Measurements from ENCODE around the gene S100A10. TPM values are rescaled to one million over a fixed set of nuclear protein-coding genes. Genes with fewer than 3 reads are reported as not detected.
A peak's percentile ranks its signal among the peaks of the same experiment; 100 is the strongest.

The S100A10 gene
- total and polyA plus RNA-seq, 2 experiments from 2014 or later: 408 to 3,367 TPM

DNA sequence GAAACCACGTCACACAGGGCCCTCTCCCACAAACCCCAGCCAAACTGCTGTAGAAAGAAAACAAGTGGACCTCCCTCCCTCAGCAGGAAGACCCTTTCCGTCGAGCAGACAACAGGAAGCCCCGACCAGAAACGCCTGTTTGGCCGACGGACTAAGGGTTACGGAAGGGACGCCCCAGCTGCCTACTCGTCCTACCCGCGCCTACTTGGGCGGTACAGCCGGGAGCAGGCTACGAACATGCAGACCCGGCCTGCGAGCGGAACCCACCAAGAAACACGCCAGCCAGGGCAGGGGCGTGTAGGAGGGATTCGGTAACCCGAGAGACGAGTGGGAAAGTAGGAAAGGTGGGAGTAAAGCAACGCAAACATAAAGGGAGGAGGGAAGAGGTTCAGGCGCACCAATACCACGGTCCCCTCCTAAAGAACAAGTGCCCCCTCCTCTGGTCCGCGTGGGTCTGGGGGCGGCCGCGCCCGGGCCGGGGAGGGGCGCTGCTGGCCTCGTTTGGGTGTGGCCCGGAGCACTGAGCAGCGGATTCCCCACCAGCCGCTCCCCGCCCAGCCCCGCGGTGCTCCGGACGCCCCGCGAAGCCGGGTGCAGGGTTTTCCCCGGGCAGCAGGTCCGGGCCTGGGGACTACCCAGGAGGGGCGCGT is 450 bp downstream of the S100A10 start:
- peak overlapping the region; percentile 65 for H2AFZ ChIP-seq
- TF ChIP-seq, protein P1, sequence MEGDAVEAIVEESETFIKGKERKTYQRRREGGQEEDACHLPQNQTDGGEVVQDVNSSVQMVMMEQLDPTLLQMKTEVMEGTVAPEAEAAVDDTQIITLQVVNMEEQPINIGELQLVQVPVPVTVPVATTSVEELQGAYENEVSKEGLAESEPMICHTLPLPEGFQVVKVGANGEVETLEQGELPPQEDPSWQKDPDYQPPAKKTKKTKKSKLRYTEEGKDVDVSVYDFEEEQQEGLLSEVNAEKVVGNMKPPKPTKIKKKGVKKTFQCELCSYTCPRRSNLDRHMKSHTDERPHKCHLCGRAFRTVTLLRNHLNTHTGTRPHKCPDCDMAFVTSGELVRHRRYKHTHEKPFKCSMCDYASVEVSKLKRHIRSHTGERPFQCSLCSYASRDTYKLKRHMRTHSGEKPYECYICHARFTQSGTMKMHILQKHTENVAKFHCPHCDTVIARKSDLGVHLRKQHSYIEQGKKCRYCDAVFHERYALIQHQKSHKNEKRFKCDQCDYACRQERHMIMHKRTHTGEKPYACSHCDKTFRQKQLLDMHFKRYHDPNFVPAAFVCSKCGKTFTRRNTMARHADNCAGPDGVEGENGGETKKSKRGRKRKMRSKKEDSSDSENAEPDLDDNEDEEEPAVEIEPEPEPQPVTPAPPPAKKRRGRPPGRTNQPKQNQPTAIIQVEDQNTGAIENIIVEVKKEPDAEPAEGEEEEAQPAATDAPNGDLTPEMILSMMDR (IDR thresholded peaks at IDR 0.05; ENCODE audit: poor library complexity): peak; percentile 4
- no peak for TF ChIP-seq EZH2phosphoT487 (IDR thresholded peaks at IDR 0.05; ENCODE audit: low read depth, severe bottlenecking, unreplicated experiment)
- no peak for TF ChIP-seq EZH2 (IDR thresholded peaks at IDR 0.05; ENCODE audit: borderline replicate concordance)

DNA sequence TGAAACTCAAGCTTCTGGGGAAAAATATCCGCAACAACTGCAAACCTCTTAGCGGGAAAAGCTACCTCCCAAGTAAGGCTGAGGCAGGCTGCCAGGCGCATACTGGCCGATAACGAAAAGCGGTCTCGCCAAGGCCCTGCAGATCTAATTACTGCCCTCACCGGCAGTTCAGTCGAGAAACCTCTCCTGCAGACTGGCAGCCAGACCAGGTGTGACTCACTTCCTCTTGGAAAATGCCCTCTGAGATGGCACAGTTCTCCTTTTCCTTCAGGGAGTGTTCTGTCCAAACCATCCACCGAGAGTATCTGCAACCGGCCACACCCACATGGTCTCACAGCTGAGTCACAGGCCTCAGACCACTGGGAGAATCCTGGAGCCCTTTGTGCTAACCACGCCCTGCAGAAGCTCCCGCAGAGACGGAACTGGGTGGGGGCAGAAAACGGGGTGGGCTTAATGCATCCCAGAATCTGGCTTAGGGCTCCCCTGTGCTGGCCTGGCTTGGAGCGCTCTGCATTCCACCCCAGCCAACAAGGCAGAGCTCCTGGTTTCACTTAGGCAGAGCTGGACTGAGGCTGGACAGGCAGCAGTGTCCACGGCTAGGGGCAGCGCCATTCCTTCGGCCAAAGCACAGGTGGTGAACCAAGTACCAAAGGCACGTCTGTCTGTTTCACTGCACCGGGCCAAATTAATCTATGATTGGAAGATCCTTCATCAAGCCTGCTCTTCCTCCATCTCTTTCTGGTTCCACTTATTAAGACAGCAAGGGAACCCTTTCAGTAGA is 1.2 kb downstream of the S100A10 start:
- no peaks in the 10 kb centered on the region for H3K9me2 ChIP-seq (replicated peaks; ENCODE audit: insufficient read depth)
- peak overlapping the region; percentile 91 for H3K4me2 ChIP-seq
- TF ChIP-seq, protein P1 (IDR thresholded peaks at IDR 0.05; ENCODE audit: poor library complexity): no peak
- TF ChIP-seq EZH2 (IDR thresholded peaks at IDR 0.05; ENCODE audit: borderline replicate concordance) (no peak), EZH2phosphoT487 (IDR thresholded peaks at IDR 0.05; ENCODE audit: low read depth, severe bottlenecking, unreplicated experiment) (no peak)
- peak overlapping the region; percentile 100 for H3K27ac ChIP-seq
- H3K4me3 ChIP-seq: peak overlapping the region; percentile 84
- H3K79me2 ChIP-seq: peaks cover 56% of the 10 kb centered on the region
- no peaks in the 10 kb centered on the region for H3K27me3 ChIP-seq
- peaks cover 53% of the 10 kb centered on the region for H3K4me1 ChIP-seq (ENCODE audit: insufficient read depth)
- WGBS (ENCODE audit: low lambda C conversion rate, missing lambda C conversion rate): 14% methylated on average over 21 of the region's 21 CpGs
- H2AFZ ChIP-seq: peak overlapping the region; percentile 65
- H4K20me1 ChIP-seq (ENCODE audit: insufficient read depth, poor library complexity, severe bottlenecking): peaks cover 18% of the 10 kb centered on the region
- H3K36me3 ChIP-seq (replicated peaks; ENCODE audit: insufficient read depth, low read depth): no peaks in the 10 kb centered on the region
- no peaks in the 10 kb centered on the region for H3K9me3 ChIP-seq (ENCODE audit: low read depth)
- DNase-seq (ENCODE audit: low spot score): peak; percentile 89

More for the DNA sequence above, 450 bp downstream of the S100A10 start:
- Histone ChIP-seq H3K9me2 (replicated peaks; ENCODE audit: insufficient read depth) (no peaks in the 10 kb centered on the region), H3K36me3 (replicated peaks; ENCODE audit: insufficient read depth, low read depth) (no peaks in the 10 kb centered on the region), H3K27ac (peak overlapping the region; percentile 100), H3K4me2 (peak overlapping the region; percentile 91), H3K4me1 (ENCODE audit: insufficient read depth) (peaks cover 46% of the 10 kb centered on the region), H4K20me1 (ENCODE audit: insufficient read depth, poor library complexity, severe bottlenecking) (peaks cover 18% of the 10 kb centered on the region), H3K27me3 (no peaks in the 10 kb centered on the region), H3K79me2 (peaks cover 50% of the 10 kb centered on the region), H3K4me3 (peak overlapping the region; percentile 84), H3K9me3 (ENCODE audit: low read depth) (no peaks in the 10 kb centered on the region)
- peak; percentile 35 for DNase-seq (ENCODE audit: low spot score)
- 3% methylated on average over 24 of the region's 50 CpGs for WGBS (ENCODE audit: low lambda C conversion rate, missing lambda C conversion rate)

DNA sequence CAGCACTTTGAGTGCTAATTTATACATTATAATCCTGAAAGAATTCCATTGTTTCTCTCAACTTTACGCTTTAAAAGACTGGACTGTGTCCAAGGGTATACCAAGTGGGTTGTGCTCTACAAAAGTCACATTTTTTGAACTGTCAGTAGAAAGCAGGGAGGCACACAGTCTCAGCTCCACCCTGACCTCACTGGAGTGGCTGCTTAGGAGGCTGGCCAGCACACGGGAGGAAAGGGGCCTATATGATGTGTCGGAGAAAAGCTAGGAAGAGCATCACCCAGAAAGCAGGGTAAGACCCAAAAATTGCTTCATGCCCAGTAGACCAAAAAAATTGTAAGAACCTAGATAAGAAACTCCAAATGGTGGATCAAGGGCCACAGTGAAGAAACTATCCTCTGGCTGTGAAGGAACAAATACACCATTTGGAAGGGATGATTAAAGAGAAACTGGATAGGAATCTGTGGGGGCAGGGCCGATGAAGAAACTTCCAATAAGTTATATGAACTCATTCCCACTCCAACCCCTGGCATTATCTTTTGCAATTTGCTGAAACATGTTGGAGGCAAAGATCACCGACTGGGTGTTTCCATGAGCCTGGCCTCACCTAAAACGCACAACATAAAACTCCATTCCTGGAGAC is 1.9 kb downstream of the S100A10 start:
- Histone ChIP-seq H3K9me2 (replicated peaks; ENCODE audit: insufficient read depth) (no peaks in the 10 kb centered on the region), H3K4me2 (peak overlapping the region; percentile 91), H3K4me3 (peak overlapping the region; percentile 84), H2AFZ (no peak overlapping the region), H3K27ac (peak overlapping the region; percentile 100), H3K36me3 (replicated peaks; ENCODE audit: insufficient read depth, low read depth) (no peaks in the 10 kb centered on the region), H4K20me1 (ENCODE audit: insufficient read depth, poor library complexity, severe bottlenecking) (peaks cover 18% of the 10 kb centered on the region), H3K79me2 (peaks cover 63% of the 10 kb centered on the region), H3K4me1 (ENCODE audit: insufficient read depth) (peaks cover 54% of the 10 kb centered on the region), H3K9me3 (ENCODE audit: low read depth) (no peaks in the 10 kb centered on the region), H3K27me3 (no peaks in the 10 kb centered on the region)
- 32% methylated on average over 6 of the region's 6 CpGs for WGBS (ENCODE audit: low lambda C conversion rate, missing lambda C conversion rate)
- TF ChIP-seq EZH2 (IDR thresholded peaks at IDR 0.05; ENCODE audit: borderline replicate concordance): no peak
- TF ChIP-seq EZH2phosphoT487 (IDR thresholded peaks at IDR 0.05; ENCODE audit: low read depth, severe bottlenecking, unreplicated experiment): no peak
- TF ChIP-seq, protein P1 (IDR thresholded peaks at IDR 0.05; ENCODE audit: poor library complexity): no peak
- DNase-seq (ENCODE audit: low spot score): no peak

All from hepatocyte (in vitro differentiated cells).